ENCODE data around the gene GAB2. TPM values are rescaled to one million over a fixed set of nuclear protein-coding genes. Genes with fewer than 3 reads are reported as not detected.

Gene GAB2
- total and polyA plus RNA-seq, 2 donors (not counting 1 experiment from before 2014, with no cell fraction given) = 5.8 to 85.9 TPM

- ChIA-PET CTCF (interaction anchor here (1.0 to 1.9 kb wide), 5 partner anchors 10 to 66 kb away, joined by 3 to 10 read pairs (median 4); no protein-coding TSS in a partner anchor), POLR2A (interaction anchor here (1.3 kb wide), 1 partner anchor 20 kb away, joined by 4 read pairs; no protein-coding TSS in a partner anchor)
- H3K4me1 ChIP-seq (ENCODE audit: control insufficient read depth in 2 of 2, insufficient read depth in 2 of 2, low read length in 2 of 2) = peaks cover 15 to 21% of the 10 kb centered on the region in 2 donors
- H3K9ac ChIP-seq (ENCODE audit: low read length) = peak overlapping the region; percentile 3
- no peak overlapping the region for H2AFZ ChIP-seq (ENCODE audit: insufficient read depth, low read depth, low read length, poor library complexity, severe bottlenecking)
- H3K27me3 ChIP-seq (replicated peaks in 1 of 4; ENCODE audit: control extremely low read depth in 1 of 4, control insufficient read depth in 3 of 4, insufficient read depth in 4 of 4, low read length in 3 of 4) = no peaks in the 10 kb centered on the region
- H3K27ac ChIP-seq (ENCODE audit: low read length in 2 of 2) = peak overlapping the region; percentile 28 to 64
- H3K27ac Mint-ChIP-seq = peak overlapping the region; percentile 46
- TF ChIP-seq CTCF (IDR thresholded peaks at IDR 0.05) (no peak), EZH2 (IDR thresholded peaks at IDR 0.05; ENCODE audit: borderline replicate concordance, insufficient read depth, low read depth, low read length, poor library complexity, severe bottlenecking) (no peak)
- H3K9me3 Mint-ChIP-seq (ENCODE audit: insufficient read depth) = no peaks in the 10 kb centered on the region
- WGBS (ENCODE audit: insufficient coverage) = 0% methylated on average over 2 of the region's 5 CpGs
- ATAC-seq (ENCODE audit: low read depth) (peak; percentile 96), DNase-seq (peak; percentile 79)
- peaks cover 0 to 2% (median 0%) of the 10 kb centered on the region in 3 donors for H3K9me3 ChIP-seq (ENCODE audit: control extremely low read depth in 1 of 3, control insufficient read depth in 2 of 3, insufficient read depth in 1 of 3, low read length in 2 of 3)
- intact Hi-C loops (cut with micrococcal nuclease) = loop anchor here (1.0 to 5.0 kb wide), 4 partner anchors 9 to 136 kb away; partner anchors contain the start of gene NARS2
- peaks cover 27% of the 10 kb centered on the region for H3K4me1 Mint-ChIP-seq
- no peaks in the 10 kb centered on the region for H4K20me1 ChIP-seq (ENCODE audit: control insufficient read depth, insufficient read depth, low read length, poor library complexity, severe bottlenecking)
- peaks cover 0 to 2% of the 10 kb centered on the region in 2 experiments for H3K36me3 ChIP-seq (replicated peaks in 1 of 2; ENCODE audit: control extremely low read depth in 1 of 2, control insufficient read depth in 1 of 2, extremely low read depth in 1 of 2, insufficient read depth in 2 of 2, low read length in 1 of 2)
- no peak overlapping the region for H3K4me3 ChIP-seq (ENCODE audit: control extremely low read depth in 1 of 5, extremely low read depth in 1 of 5, insufficient read depth in 1 of 5, low read depth in 2 of 5, low read length in 4 of 5)
- peak overlapping the region; percentile 18 for H3K4me3 Mint-ChIP-seq
- no peaks in the 10 kb centered on the region for H3K79me2 ChIP-seq (ENCODE audit: control insufficient read depth, insufficient read depth, low read length)
- H3K27me3 Mint-ChIP-seq = no peaks in the 10 kb centered on the region
- peak overlapping the region; percentile 50 for H3K4me2 ChIP-seq (replicated peaks; ENCODE audit: low read depth, low read length, poor library complexity, severe bottlenecking)
Observed at GRCh38 chr11:78438298-78438975, 20.8 kb upstream of the GAB2 start.

GRCh38 chr11:78432956-78433355, 15.3 kb upstream of the GAB2 start:
- no peaks in the 10 kb centered on the region for H4K20me1 ChIP-seq (ENCODE audit: control insufficient read depth, insufficient read depth, low read length, poor library complexity, severe bottlenecking)
- H3K4me3 ChIP-seq (ENCODE audit: control extremely low read depth in 1 of 5, extremely low read depth in 1 of 5, insufficient read depth in 1 of 5, low read depth in 2 of 5, low read length in 4 of 5) = no peak overlapping the region
- DNase-seq = no peak
- H2AFZ ChIP-seq (ENCODE audit: insufficient read depth, low read depth, low read length, poor library complexity, severe bottlenecking) = no peak overlapping the region
- no peak overlapping the region for H3K27ac ChIP-seq (ENCODE audit: low read length in 2 of 2)
- ChIA-PET POLR2A (no interaction called here), CTCF (interaction anchor here (0.7 to 6.4 kb wide), 11 partner anchors 9 to 205 kb away, joined by 3 to 143 read pairs (median 8); partner anchors contain the start of gene GAB2)
- TF ChIP-seq CTCF (IDR thresholded peaks at IDR 0.05) (no peak), EZH2 (IDR thresholded peaks at IDR 0.05; ENCODE audit: borderline replicate concordance, insufficient read depth, low read depth, low read length, poor library complexity, severe bottlenecking) (no peak)
- H3K4me1 Mint-ChIP-seq = peaks cover 37% of the 10 kb centered on the region
- H3K36me3 ChIP-seq (replicated peaks in 1 of 2; ENCODE audit: control extremely low read depth in 1 of 2, control insufficient read depth in 1 of 2, extremely low read depth in 1 of 2, insufficient read depth in 2 of 2, low read length in 1 of 2) = no peaks in the 10 kb centered on the region
- no peaks in the 10 kb centered on the region for H3K27me3 ChIP-seq (replicated peaks in 1 of 4; ENCODE audit: control extremely low read depth in 1 of 4, control insufficient read depth in 3 of 4, insufficient read depth in 4 of 4, low read length in 3 of 4)
- WGBS (ENCODE audit: insufficient coverage) = no CpG with 5 or more reads among the region's 1 CpG
- ATAC-seq (ENCODE audit: low read depth) = no peak
- H3K27ac Mint-ChIP-seq = no peak overlapping the region
- intact Hi-C loops (cut with micrococcal nuclease) = loop anchor here (1.0 kb wide), 1 partner anchor 205 kb away; no protein-coding TSS in a partner anchor
- no peak overlapping the region for H3K4me3 Mint-ChIP-seq
- no peaks in the 10 kb centered on the region for H3K9me3 ChIP-seq (ENCODE audit: control extremely low read depth in 1 of 3, control insufficient read depth in 2 of 3, insufficient read depth in 1 of 3, low read length in 2 of 3)
- H3K27me3 Mint-ChIP-seq = no peaks in the 10 kb centered on the region
- H3K9me3 Mint-ChIP-seq (ENCODE audit: insufficient read depth) = no peaks in the 10 kb centered on the region
- H3K9ac ChIP-seq (ENCODE audit: low read length) = no peak overlapping the region
- no peaks in the 10 kb centered on the region for H3K79me2 ChIP-seq (ENCODE audit: control insufficient read depth, insufficient read depth, low read length)
- peaks cover 26 to 30% of the 10 kb centered on the region in 2 donors for H3K4me1 ChIP-seq (ENCODE audit: control insufficient read depth in 2 of 2, insufficient read depth in 2 of 2, low read length in 2 of 2)
- H3K4me2 ChIP-seq (replicated peaks; ENCODE audit: low read depth, low read length, poor library complexity, severe bottlenecking) = no peak overlapping the region
